ENCODE data around the gene BLM.

GRCh38 chr15:90807786-90808086 is 90.6 kb downstream of the BLM start:
- no peak for TF ChIP-seq CTCF (conservative IDR thresholded peaks at IDR 0.05; ENCODE audit: low read depth, low read length)
- no peak for TF ChIP-seq EZH2 (IDR thresholded peaks at IDR 0.05; ENCODE audit: borderline replicate concordance, low read depth, low read length, poor library complexity, severe bottlenecking)
